ENCODE data around the gene EFCAB14.

Gene EFCAB14

GRCh38 chr1:46672696-46673095 is 46.2 kb downstream of the EFCAB14 start:
- TF ChIP-seq EP300 (IDR thresholded peaks at IDR 0.05; ENCODE audit: borderline replicate concordance), result no peak
- TF ChIP-seq EGR1 (IDR thresholded peaks at IDR 0.05), result no peak
- TF ChIP-seq FOXM1 (IDR thresholded peaks at IDR 0.05; ENCODE audit: borderline replicate concordance, low read depth), result no peak
- TF ChIP-seq USF1 (IDR thresholded peaks at IDR 0.05), result no peak
- no peak for TF ChIP-seq CEBPB (IDR thresholded peaks at IDR 0.05)
- TF ChIP-seq ZBTB7A (IDR thresholded peaks at IDR 0.05; ENCODE audit: low read depth), result no peak
- no peak for TF ChIP-seq TEAD4 (IDR thresholded peaks at IDR 0.05)
- no peak for TF ChIP-seq REST (IDR thresholded peaks at IDR 0.05; ENCODE audit: low read depth)
- TF ChIP-seq YY1 (IDR thresholded peaks at IDR 0.05; ENCODE audit: low read depth), result no peak
- no peak for TF ChIP-seq CREB1 (IDR thresholded peaks at IDR 0.05; ENCODE audit: low read depth)
- no peak for TF ChIP-seq NFIC (IDR thresholded peaks at IDR 0.05)
- no peak for TF ChIP-seq MAX (IDR thresholded peaks at IDR 0.05)
- TF ChIP-seq RAD21 (IDR thresholded peaks at IDR 0.05; ENCODE audit: low read depth), result no peak

GRCh38 chr1:46671554-46671953 is 47.4 kb downstream of the EFCAB14 start, which contains the start of gene TEX38:
TSS of gene TEX38 (plus strand) at chr1:46671854. CDS start at chr1:46671935, 81 bp downstream.
- TF ChIP-seq CREB1 (IDR thresholded peaks at IDR 0.05; ENCODE audit: low read depth), result no peak
- no peak for TF ChIP-seq MAX (IDR thresholded peaks at IDR 0.05)
- no peak for TF ChIP-seq CEBPB (IDR thresholded peaks at IDR 0.05)
- no peak for TF ChIP-seq REST (IDR thresholded peaks at IDR 0.05; ENCODE audit: low read depth)
- no peak for TF ChIP-seq YY1 (IDR thresholded peaks at IDR 0.05; ENCODE audit: low read depth)
- TF ChIP-seq TAF1 (IDR thresholded peaks at IDR 0.05; ENCODE audit: low read depth), result no peak
- TF ChIP-seq EP300 (IDR thresholded peaks at IDR 0.05; ENCODE audit: borderline replicate concordance), result no peak
- TF ChIP-seq RAD21 (IDR thresholded peaks at IDR 0.05; ENCODE audit: low read depth), result no peak
- no peak for TF ChIP-seq USF1 (IDR thresholded peaks at IDR 0.05)
- TF ChIP-seq EGR1 (IDR thresholded peaks at IDR 0.05), result no peak

- TF ChIP-seq ZBTB7A (IDR thresholded peaks at IDR 0.05; ENCODE audit: low read depth) (no peak), FOXM1 (IDR thresholded peaks at IDR 0.05; ENCODE audit: borderline replicate concordance, low read depth) (no peak), REST (IDR thresholded peaks at IDR 0.05; ENCODE audit: low read depth) (no peak), TAF1 (IDR thresholded peaks at IDR 0.05; ENCODE audit: low read depth) (no peak), TEAD4 (IDR thresholded peaks at IDR 0.05) (no peak), USF1 (IDR thresholded peaks at IDR 0.05) (no peak)
Observed at GRCh38 chr1:46670134-46670533, 48.8 kb downstream of the EFCAB14 start.

GRCh38 chr1:46667782-46668760 is 50.8 kb downstream of the EFCAB14 start, which contains the start of gene ATPAF1:
TSS of gene ATPAF1 (minus strand) at chr1:46668364. CDS start at chr1:46668322, 42 bp downstream.
- TF ChIP-seq USF1 (IDR thresholded peaks at IDR 0.05), result 0 out of 2 replicates have a peak, but pooled peaks have one; percentile 25
- TF ChIP-seq TEAD4 (IDR thresholded peaks at IDR 0.05), result 0 out of 2 replicates have a peak, but pooled peaks have one; percentile 10
- TF ChIP-seq RAD21 (IDR thresholded peaks at IDR 0.05; ENCODE audit: low read depth), result no peak
- TF ChIP-seq YY1 (IDR thresholded peaks at IDR 0.05; ENCODE audit: low read depth), result peak; percentile 85
- no peak for TF ChIP-seq ZBTB7A (IDR thresholded peaks at IDR 0.05; ENCODE audit: low read depth)
- peak; percentile 81 for TF ChIP-seq EGR1 (IDR thresholded peaks at IDR 0.05)

Data from Ishikawa (cell line).